Transverse colon (tissue), 4 donors: ENCODE data around the gene CBX5. TPM values are rescaled to one million over a fixed set of nuclear protein-coding genes. Genes with fewer than 3 reads are reported as not detected.

Experiments used
- DNase-seq: peaks from one replicate; pipeline ENCODE4 v3.0.0-alpha.2; 2019
- H3K27ac ChIP-seq, 4 donors: fragments of 200-600 bp; sonication (generic); 2 replicates each; pipeline ENCODE4 v1.5.1; 2016 to 2018; ENCODE audit warnings: inconsistent platforms in 4 of 4
- H3K27me3 ChIP-seq: fragments of 200-600 bp; sonication (generic); 2 replicates; pipeline ENCODE4 v1.5.1; 2017; ENCODE audit warnings: inconsistent platforms
- H3K36me3 ChIP-seq, 4 donors: fragments of 200-600 bp; sonication (generic); 2 replicates each; pipeline ENCODE4 v1.5.1; 2017 to 2019; ENCODE audit warnings: inconsistent platforms in 4 of 4
- H3K4me1 ChIP-seq, 4 donors: fragments of 200-600 bp; sonication (generic); 2 replicates each; pipeline ENCODE4 v1.5.1; 2017 to 2020; ENCODE audit warnings: inconsistent platforms in 4 of 4
- H3K4me3 ChIP-seq, 4 donors: fragments of 200-600 bp; sonication (generic); 1 replicate in 1 of 4; 2 replicates in 3 of 4; pipeline versions ENCODE4 v1.5.1 to v1.6.1; 2017 to 2019; ENCODE audit warnings: inconsistent platforms in 4 of 4
- H3K9me3 ChIP-seq, 2 donors: fragments of 200-600 bp; sonication (generic); 2 replicates each; pipeline ENCODE4 v1.5.1; 2017 to 2019; ENCODE audit warnings: inconsistent platforms in 2 of 2
- CTCF ChIP-seq, 5 experiments: fragments of 200-600 bp in 3 of 5; fragments of 450-650 bp in 2 of 5; sonication (generic) in 3 of 5; IDR thresholded peaks; 1 replicate in 2 of 5; 2 replicates in 3 of 5; pipeline ENCODE4 v1.5.1; 2016 to 2017; ENCODE audit warnings: antibody characterized with exemption in 5 of 5, inconsistent platforms in 3 of 5, mild to moderate bottlenecking in 2 of 5, moderate library complexity in 1 of 5
- EP300 ChIP-seq: sonication (generic); formaldehyde crosslinking; IDR thresholded peaks from one replicate; pipeline ENCODE4 v1.6.1; 2017; ENCODE audit warnings: antibody characterized with exemption, low read depth
- POLR2A ChIP-seq: fragments of 450-650 bp; IDR thresholded peaks from one replicate; pipeline ENCODE4 v1.6.1; 2016; ENCODE audit warnings: antibody characterized with exemption, mild to moderate bottlenecking, moderate library complexity
- POLR2AphosphoS5 ChIP-seq, 3 donors: sonication (generic); formaldehyde crosslinking; IDR thresholded peaks; one replicate each; pipeline ENCODE4 v1.6.1; 2016; ENCODE audit warnings: antibody characterized with exemption in 3 of 3
- WGBS, 2 donors: methylation state at CpG; one replicate each; pipeline ENCODE4 v1.1.5; 2018; ENCODE audit warnings: low coverage in 1 of 2; 5-methylcytosine and 5-hydroxymethylcytosine counted together
- in situ Hi-C, 4 donors: fragments of 200-750 bp; cut with MboI; loops; one replicate each; pipeline versions ENCODE4 v1.15.0 to v1.15.1; 2017; ENCODE audit warnings: low sequenced_read_pairs in 3 of 4, low pct_ligation_motif_present in 1 of 4, low pct_unique_long_range_greater_than_20kb in 1 of 4
- intact Hi-C: fragments of 100-400 bp; cut with DNase I; formaldehyde crosslinking; loops from one replicate; pipeline ENCODE4 v1.15.1; 2023; ENCODE audit warnings: low total_unique reads
- total RNA-seq, 4 donors: library from RNA; depleted of rRNA; stranded (reverse); fragments of >200 nt; gene quantifications; one replicate each; pipeline ENCODE4 v1.1.0, GENCODE V29; 2016

The CBX5 gene
- total RNA-seq, 4 donors from 2014 or later, result 18.9 to 28.8 (median 22.8) TPM

GRCh38 chr12:54216797-54217661 lies 62.9 kb downstream of the CBX5 start:
- H3K36me3 ChIP-seq, result no peaks in the 10 kb centered on the region
- H3K4me1 ChIP-seq, result peaks cover 9 to 39% (median 27%) of the 10 kb centered on the region in 4 donors
- H3K27me3 ChIP-seq, result peaks cover 80% of the 10 kb centered on the region
- H3K9me3 ChIP-seq, result no peaks in the 10 kb centered on the region
- TF ChIP-seq CTCF (IDR thresholded peaks at IDR 0.05), result peak; percentile 66 to 80 (median 70)
- TF ChIP-seq POLR2AphosphoS5 (IDR thresholded peaks at IDR 0.05), result no peak
- in situ Hi-C loops, result loop anchor here in 1 of 4 donors (25.0 kb wide), 1 partner anchor 430 kb away; no protein-coding TSS in a partner anchor
- WGBS, 2 donors, result 2 to 5% methylated on average over 4 to 34 of the region's 34 CpGs
- H3K27ac ChIP-seq, result no peak overlapping the region
- peak overlapping the region in 3 of 4 donors; percentile 3 to 37 (median 9) for H3K4me3 ChIP-seq
- DNase-seq, result peak; percentile 78
- intact Hi-C loops, result no loop called here

GRCh38 chr12:54215989-54216796 lies 63.7 kb downstream of the CBX5 start:
- Histone ChIP-seq H3K4me1 (peaks cover 9 to 39% (median 27%) of the 10 kb centered on the region in 4 donors), H3K4me3 (peak overlapping the region in 1 of 4 donors; percentile 37), H3K9me3 (no peaks in the 10 kb centered on the region), H3K27ac (no peak overlapping the region), H3K27me3 (peaks cover 82% of the 10 kb centered on the region), H3K36me3 (no peaks in the 10 kb centered on the region)
- DNase-seq, result peak; percentile 21
- in situ Hi-C loops, result loop anchor here in 1 of 4 donors (25.0 kb wide), 1 partner anchor 429 kb away; no protein-coding TSS in a partner anchor
- 0 to 7% methylated on average over 5 to 28 of the region's 31 CpGs for WGBS, 2 donors
- intact Hi-C loops, result no loop called here
- TF ChIP-seq POLR2AphosphoS5 (IDR thresholded peaks at IDR 0.05) (no peak), EP300 (no peak), CTCF (IDR thresholded peaks at IDR 0.05) (no peak), POLR2A (no peak)

GRCh38 chr12:54214553-54215406 lies 65.1 kb downstream of the CBX5 start:
- Histone ChIP-seq H3K36me3 (no peaks in the 10 kb centered on the region), H3K27me3 (peaks cover 93% of the 10 kb centered on the region), H3K27ac (no peak overlapping the region), H3K4me3 (peak overlapping the region in 2 of 4 donors; percentile 3 to 25), H3K9me3 (no peaks in the 10 kb centered on the region), H3K4me1 (peaks cover 9 to 34% (median 27%) of the 10 kb centered on the region in 4 donors)
- in situ Hi-C loops (loop anchor here in 1 of 4 donors (25.0 kb wide), 1 partner anchor 427 kb away; no protein-coding TSS in a partner anchor), intact Hi-C loops (no loop called here)
- peak; percentile 90 for DNase-seq
- TF ChIP-seq EP300, result no peak
- peak; percentile 88 to 97 (median 93) for TF ChIP-seq CTCF (IDR thresholded peaks at IDR 0.05)
- no peak for TF ChIP-seq POLR2A
- 24 to 44% methylated on average over 3 to 24 of the region's 33 CpGs for WGBS, 2 donors
